ENCODE results near the gene CHRNE.

CHRNE gene

DNA sequence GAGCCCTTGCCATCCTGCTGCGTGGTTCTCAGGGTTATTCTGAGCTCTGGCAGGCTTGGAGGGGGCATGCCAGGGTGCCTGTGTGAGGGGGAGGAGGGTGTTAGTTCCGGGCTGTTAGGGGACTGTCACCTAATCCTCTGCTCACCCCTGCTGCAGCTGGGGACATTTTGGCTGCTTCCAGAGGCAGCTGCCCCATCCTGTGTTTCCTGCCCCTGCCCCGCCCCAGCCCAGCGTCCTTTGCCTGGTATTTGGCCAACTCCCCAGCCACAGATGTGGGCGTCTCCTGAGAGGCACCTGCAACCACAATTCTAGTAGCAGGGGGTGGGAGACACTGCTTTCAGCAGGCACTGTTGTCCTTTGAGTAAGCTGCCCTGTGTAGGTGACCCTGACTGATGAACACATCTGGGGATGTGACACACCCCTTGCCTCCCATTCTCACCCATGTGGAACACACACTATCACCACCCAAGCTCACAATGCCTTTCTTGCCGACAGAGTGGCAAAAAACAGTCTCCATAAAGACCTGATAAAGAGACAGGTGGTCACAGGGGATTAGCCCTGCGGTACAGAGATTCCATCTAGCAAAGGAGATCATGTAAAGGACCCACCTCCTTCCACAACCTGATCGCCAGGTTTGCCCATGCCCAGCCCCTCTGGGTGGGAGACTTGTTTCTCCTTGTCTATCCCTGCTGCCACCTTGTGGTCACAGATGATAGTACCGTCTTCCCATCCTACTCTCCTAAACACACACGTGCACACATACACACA lies at the start of gene CHRNE:
Gene CHRNE (minus strand): TSS at position 48 of the 768 bp plus-strand sequence. CDS start 35 bp downstream, at position 13.
- DNase-seq = peak; percentile 74

DNA sequence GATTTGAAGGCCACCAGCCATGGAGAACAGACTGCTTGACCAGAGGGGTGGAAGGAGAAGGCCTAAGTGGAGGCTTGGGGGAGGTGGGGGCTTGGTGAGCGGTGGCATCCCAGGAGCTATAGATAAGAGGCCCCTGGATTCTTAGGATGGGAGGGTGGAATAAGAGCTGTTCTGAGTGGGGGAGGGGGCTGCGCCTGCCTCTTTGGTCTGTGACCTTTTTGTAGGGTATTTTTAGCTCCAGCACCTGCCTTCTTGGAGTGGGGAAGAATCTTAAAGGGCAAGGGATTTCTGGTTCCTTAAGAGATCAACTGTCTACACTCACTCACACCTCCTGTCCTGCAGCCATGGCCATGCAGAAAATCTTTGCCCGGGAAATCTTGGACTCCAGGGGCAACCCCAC lies 48.6 kb upstream of the CHRNE start:
- DNase-seq = no peak

DNA sequence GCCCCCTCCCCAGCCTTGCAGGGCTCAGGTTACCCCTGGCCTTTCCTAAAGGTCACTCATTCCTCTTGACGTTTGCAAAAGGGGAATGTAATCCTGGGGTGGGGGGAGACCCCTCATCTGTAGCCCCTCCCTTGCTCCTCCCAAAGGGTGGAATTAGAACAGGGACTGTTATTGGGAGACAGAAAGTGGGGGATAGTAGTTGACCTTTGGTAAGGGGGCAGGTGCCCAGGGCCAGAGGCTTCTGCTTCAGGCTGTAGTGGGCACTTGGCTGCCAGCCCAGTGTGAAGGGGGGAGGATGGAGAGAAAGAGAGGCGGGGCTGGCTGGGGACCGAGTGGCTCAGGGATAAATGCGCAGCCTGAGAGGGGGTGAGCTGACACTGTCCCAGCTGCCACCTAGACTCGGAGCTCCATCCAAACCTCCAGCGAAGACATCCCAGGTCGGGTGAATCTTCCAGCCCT lies 47.9 kb upstream of the CHRNE start, which contains the start of gene ENO3:
Gene ENO3 (plus strand): TSS at position 374 of the 459 bp plus-strand sequence. CDS start 711 bp downstream, outside the sequence.
- no peak for DNase-seq

DNA sequence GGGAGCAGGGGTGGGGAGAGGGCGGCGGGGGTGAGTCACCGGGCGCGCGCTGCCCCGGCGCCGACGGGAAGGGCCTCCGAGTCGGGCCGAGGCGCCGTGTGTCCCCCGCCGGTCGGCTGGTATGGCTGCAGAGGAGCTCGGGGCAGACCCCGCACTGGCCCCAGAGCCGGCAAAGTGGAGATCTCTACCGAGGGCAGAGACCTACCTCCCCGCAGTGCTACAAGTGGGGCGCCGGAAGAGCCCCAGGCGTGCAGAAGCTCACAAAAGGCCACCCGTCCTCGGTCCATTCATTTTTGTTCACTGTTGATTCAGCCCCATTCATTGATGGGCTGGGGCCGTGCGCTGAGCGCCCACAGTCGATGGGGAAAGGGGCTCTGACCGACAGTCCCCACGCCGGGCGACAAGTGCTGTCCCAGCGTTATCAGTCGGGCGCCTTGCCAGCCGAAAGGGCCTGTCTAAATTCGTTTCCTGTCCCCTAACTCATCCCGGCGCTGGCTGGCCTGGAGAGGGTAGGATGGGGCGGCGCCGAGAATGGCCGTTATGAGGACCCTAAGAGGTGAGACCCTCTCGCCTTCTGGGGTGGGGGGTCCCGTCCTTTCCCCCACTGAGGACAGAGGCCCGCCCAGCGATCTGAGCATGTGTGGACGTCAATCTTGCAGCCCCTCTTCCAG lies 47.3 kb upstream of the CHRNE start:
- DNase-seq = peak; percentile 41

DNA sequence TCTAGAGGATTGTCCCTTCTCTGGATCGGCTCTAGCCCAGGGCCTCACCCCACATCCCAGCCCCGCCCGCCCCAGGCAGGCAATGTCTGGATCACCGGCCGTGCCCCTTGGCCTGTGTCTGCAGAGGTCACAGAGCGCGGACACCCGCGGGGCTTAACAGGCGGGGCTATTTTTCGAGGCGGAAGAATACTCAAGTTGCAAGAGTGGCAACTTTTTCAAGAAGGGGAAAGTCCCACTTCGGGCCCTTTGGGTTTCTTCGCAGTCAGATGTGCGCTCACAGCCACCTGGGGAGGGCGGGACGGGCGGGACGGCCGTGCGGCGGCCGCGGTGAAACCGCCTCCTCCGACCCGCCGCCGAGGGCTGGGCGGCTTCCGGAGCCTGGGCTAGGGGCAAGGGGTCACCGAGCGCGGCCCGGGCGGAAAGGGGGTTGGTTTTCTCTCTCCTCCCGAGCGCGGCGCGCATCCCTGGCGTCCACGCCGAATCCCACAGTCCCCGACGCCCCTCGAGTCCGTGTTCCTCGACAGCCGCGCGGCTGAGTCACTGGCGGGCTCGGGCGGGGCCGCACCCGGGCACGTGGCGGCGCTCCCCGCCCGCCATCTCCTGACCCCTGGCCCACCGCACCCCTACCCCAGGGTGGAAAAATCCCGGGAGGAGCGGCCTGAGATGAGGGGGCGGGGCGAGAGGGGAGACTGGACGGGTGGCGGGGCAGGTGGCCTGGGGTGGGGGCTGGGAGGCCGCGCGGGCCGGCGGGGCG lies 46.6 kb upstream of the CHRNE start:
- DNase-seq = peak; percentile 77

DNA sequence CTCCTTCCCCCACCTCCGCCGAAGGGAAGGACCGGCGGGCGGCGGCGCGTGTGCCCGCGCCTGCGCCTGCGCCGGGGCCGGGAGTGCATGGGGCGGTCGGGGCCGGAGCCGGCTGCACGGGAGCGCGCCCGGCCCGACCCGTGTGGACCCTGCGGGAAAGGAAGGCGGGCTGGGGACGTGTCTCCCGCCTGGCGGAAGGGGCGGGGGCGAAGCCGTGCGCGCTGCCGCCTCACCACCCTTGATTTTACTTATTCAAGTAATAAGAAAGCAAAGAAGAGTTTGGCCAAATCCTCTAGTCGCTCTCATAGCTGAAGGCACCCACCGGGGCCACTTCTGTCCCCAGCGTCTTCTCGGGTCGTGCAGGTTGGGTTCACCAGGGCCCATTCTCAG lies 46.0 kb upstream of the CHRNE start:
- DNase-seq = peak; percentile 75

DNA sequence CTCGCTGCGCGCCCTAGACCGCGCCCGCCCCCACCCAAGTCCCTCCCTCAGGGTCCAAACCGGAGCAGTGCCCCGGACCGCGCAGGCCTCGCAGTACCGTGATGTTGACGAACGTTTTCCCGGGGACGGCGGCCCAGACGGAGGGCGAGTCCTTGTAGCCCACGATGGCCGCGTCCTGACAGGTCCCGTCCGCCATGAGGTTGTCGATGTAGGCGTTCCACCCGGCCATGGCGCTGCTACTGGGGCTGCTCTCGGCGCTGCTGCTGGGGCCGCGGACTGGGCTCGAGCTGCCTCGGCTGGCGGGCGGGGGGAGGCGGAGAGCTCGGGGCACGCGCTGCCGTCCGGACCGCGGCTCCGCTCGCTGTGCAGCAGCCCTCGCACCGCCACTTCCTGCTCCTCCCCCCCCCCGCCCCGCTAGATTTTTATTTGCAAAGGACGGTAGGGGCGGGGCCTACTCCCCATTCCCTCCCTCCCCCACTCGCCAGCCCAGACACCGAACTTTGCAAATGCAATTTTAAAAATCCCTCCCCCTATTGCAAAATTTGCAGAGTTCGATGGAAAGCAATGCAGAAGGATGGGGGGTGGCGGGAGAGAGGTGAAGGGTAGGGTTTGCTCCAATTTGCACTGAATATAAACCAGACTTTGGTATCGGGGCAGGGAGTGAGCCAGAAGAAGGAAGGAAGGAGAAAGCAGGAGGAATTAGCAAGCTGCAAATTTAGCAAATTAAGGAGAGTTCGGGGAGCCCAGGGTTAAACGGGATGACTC lies 45.5 kb upstream of the CHRNE start, which contains the start of gene PFN1:
Gene PFN1 (minus strand): TSS at position 365 of the 765 bp plus-strand sequence. CDS start 136 bp downstream, at position 229.
- peak; percentile 92 for DNase-seq

DNA sequence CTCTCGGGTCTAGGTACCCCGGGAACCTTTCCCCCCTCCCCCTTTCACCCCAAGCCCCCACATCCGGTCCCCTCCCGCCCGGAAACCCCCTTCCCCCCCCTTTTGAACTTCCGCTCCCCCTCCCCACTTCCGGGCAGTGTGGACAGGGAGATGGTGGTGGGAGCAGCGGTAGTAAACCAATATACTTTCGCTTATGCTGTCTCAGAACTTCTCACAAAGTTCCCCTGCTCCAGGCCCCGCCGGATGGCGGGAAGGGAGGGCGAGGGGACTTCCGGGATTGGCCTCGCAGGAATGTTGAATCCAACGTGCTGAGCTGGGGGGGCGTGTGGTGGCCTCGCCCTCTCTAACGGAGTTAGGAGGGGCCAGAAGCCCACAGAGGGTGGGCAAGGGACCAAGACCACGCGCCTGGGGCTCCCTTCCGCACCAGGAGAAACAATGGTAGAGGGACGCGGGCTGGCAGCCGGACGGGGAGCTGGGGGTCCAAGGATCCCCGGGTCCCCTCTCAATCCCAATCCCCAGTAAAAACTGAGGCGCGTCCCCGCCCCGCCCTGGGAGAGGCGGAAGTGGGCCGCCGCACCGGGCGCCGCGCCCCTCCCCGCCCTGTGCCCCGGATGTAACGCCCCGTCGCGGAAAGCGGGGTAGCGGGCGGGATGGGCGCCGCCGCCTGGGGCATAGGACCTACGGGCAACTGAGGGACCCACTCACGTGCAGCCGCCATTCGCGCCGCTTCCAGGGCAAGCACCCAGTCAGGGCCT lies 44.7 kb upstream of the CHRNE start:
- peak; percentile 69 for DNase-seq

DNA sequence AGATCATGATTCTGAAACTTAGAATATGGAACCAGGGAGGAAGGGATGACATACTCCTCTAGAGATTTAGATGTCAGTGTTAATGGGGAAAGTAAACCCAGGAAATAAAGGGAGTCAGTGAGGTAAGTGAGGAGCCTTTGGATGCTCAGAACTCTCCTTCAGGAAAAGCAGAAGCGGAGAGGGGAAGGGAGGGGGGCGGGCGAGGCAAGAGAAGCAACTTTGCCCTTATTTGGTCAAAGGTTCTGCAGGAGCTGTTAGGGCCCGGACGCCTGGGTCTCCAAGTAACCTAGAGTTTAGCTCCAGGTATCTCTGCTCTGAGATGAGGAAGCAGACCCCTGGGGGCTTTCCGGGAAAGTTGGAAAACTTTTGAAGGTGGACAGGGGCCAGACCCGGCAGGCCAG lies 44.1 kb upstream of the CHRNE start:
- no peak for DNase-seq

DNA sequence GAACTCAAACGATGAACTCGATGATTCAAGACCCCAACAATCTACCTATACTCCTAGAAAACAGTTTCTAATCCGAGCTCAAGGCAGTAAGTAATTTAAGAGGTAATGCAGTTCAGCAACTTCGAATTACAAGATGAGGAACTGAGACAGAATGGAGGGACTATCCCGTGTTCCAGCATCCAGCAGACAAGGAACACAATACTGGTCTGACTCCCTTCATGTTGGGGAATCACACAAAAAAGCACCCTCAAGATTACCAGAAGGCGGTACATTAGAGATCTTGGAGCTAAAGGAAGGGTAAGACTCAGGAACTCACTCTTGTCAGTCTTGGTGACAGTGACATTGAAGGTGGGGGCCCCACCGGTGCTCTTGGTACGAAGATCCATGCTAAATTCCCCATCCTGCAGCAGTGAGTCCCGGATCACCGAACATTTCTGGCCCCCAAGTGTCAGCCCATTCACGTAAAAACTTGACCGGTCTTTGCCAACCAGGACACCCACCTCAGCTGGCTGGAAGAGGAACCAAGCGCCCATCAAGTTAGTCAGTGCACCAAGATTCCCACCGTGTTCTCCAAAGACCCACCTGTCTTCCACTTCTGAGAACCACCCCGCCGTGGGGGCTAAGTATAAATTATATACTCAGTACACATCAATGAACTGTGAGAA lies 43.5 kb upstream of the CHRNE start:
- DNase-seq = no peak

DNA sequence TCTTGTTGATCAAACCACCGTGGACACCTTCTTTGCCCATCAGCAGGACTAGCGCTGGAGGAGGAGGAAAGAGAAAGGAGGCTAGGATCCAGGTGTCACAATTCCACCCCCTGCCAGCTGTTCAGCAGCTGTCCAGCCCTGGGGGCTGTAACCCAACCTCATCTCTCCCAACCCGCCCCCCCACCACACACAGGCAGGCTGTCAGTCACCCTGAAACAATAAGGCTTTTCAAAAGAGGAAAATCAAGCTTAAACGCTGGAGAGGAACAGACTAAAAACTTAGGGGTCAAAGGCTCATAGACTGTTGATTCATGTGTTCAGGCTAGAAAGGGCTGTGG lies 43.0 kb upstream of the CHRNE start:
- DNase-seq = no peak

DNA sequence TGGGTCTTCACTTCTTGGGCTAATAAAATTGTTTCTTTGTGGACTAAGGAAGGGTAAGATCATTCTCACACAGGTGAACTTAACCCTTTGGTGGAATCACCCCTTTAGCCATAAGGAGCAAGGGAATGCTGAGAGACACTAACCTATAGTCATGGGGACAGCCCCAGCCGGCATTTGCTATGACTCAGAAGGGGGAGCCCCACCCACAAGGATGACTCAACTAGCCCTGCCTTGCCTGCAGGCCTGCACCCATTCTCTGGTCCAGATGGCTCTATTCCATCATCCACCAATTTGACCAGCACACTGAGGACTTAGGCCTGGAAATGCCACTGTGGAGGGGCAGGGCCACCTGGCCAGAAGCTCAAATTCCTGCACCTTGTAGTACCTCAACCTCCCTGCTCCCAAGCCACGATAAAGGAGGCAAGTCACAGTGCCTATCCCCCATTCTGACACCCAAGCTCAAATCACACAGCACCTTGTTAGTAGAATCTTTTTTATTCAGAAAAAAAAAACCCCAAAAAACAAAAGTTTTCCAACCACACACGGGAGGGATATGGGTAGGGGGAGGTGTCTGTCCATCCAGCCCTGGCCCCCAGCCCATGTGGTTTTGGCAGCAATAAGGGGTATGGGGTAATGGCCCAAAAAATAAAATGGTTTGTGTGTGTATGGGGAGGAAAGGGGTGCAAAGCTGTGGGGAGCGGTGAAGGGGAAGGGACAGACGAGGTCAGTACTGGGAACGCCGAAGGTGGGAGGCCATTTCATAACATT lies 42.5 kb upstream of the CHRNE start:
- peak; percentile 89 for DNase-seq

DNA sequence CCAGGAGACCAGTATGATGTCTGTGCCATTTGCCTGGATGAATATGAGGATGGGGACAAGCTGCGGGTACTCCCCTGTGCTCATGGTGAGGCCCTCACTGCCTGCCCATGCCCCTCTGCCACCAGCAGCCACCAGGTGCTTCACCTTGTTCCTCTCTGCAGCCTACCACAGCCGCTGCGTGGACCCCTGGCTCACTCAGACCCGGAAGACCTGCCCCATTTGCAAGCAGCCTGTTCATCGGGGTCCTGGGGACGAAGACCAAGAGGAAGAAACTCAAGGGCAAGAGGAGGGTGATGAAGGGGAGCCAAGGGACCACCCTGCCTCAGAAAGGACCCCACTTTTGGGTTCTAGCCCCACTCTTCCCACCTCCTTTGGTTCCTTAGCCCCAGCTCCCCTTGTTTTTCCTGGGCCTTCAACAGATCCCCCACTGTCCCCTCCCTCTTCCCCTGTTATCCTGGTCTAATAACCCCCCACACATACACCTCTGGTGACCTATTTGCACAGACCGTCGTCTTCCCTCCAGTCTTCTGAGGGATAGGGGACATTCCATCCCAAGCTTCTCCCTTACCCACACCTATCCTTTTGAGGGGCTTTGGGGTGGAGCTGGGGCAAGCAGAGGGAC lies 41.8 kb upstream of the CHRNE start:
- DNase-seq = no peak

DNA sequence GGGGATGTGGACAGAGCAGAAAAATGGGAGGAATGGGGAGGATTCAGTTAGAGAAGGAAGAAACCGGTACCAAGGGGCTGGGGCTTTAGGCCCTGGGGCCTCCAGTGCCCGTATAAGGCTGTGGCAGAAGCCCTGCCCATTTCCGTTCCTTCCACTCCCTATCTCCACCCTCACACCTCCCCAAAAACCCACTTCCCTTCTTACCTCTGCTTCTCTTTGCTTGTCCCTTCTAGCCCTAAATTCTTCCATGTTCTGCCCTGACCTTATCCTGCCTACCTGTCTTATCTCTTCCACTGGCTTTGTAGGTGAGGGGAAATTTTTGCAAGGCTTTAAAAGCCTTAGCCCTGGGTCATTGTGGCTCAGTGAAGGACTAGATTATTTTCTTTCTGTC lies 41.3 kb upstream of the CHRNE start:
- DNase-seq = peak; percentile 40

DNA sequence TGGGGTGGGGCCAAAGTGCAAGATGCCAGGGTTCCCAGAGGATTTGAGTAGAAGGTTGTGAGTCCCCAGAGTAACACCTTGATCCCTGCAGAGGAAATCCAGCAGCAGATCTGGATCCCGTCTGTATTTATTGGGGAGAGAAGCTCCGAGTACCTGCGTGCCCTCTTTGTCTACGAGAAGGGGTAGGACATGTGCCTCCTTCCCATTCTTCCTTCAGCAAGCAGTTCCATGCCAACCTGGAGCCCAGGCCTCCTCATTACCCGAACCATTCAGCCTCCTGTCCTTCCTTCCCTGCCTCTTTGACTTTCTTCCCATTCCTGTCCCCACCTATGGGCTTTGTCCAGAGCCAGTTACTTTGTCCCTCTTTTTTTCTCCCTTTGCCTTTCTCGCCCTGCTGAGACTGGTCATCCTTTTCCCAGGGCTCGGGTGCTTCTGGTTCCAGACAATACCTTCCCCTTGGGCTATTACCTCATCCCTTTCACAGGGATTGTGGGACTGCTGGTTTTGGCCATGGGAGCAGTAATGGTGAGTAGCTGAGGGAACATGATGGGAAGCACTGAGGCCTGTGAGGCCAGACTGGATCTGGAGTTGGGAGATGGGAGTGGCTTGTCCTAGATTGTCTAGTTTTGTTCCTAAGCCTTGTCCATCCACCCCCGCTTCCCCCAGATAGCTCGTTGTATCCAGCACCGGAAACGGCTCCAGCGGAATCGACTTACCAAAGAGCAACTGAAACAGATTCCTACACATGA lies 40.0 kb upstream of the CHRNE start:
- no peak for DNase-seq

DNA sequence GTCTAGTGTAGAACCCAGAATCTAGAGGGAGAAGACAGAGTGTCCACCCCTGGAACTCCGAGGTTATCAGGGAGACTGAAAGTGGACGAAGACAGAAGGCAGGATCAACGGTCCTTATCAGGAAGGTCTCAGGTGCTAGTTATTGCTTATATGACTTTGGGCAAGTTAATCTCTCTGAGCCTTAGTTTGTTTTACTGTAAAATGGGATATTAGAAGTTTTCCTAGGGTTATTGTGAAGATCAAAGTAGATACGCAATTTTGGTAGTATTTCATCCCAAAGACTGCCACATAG lies 38.4 kb upstream of the CHRNE start:
- DNase-seq = no peak

DNA sequence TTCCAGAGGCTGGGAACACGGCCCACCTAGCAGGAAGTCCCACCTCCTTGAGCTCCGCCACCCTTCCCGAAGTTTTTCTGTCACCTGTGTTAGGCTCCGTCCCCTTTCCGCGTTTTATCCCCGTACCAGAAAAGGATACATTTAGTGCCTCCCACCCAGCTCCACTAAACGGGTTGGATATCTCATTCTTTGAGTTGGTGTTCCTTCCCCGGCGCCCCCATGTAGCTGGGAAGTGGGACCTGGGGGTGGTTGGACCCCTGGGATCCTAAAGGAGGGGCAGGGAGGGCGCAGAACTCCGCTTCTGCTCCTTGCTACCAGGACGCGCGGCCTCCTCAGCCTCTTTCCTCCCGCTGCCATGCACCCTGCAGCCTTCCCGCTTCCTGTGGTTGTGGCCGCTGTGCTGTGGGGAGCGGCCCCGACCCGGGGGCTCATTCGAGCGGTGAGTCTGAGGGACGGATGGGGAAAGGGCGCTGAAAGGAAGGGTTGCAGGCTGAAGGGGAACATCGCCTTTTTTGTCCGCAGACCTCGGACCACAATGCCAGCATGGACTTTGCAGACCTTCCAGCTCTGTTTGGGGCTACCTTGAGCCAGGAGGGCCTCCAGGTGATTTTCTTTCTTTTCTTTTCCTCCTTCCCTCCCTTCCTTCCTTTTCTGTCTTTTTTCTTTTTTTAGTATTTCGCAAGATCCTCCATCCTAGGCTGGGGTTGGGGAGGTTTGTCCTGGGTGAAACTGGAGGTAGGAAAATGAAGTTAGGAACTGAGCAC lies 37.8 kb upstream of the CHRNE start:
- DNase-seq = peak; percentile 47

DNA sequence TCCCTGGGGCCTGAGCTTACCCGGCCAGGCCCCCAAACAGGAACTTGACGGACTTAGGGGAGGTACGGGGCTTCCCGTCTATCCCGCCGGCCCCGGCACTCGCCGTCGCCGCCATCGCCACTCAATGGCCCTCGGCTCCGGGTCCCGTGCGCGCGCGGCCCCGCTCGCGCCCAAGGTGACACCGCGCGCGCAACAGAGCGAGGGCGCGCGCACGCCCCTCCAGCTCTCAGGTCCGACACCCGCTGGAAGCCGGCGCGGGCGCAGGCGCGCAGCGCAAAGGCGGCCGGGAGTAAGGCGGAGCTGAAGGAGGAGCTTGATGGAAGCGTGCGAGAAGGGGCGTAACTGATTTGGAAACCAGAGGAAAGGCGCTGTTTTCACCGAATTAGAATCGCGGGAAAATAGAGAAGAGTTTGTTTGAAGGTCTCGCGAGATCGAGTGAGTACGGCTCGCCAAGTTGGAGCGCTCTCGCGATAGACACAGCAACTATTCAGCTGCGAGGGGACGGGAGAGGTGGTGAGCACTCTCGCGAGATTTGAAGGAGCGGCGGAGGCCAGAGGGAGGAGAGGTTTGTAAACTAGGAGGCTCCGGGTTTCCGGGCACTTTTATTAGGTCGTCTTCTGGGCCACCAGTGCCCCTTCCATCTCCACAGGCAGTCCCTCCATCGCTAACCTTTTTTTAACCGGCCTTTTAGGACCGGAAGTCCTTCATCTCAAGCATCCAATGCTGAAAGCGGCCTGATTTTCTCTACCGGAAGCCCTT lies 37.1 kb upstream of the CHRNE start, which contains the start of the genes RNF167 and SLC25A11:
Gene RNF167 (plus strand): TSS at position 473 of the 759 bp plus-strand sequence. CDS start 642 bp downstream, outside the sequence.
Gene SLC25A11 (minus strand): TSS at position 251 of the 759 bp plus-strand sequence. CDS start 136 bp downstream, at position 115.
- peak; percentile 97 for DNase-seq

Measured in activated naive CD4-positive, alpha-beta T cell treated with Interleukin-2 at 50 U/mL for 16 hours (primary cell).